NB4 (cell line): ENCODE data around the gene MYO1G.

Source experiments
- DNase-seq: peaks from one replicate; pipeline ENCODE4 v3.0.0; 2010; ENCODE audit warnings: low read depth
- H3K4me3 ChIP-seq: one replicate; pipeline ENCODE4 v1.5.1; 2011; ENCODE audit warnings: mild to moderate bottlenecking, low read depth, low read length, moderate library complexity
- MYC ChIP-seq: IDR thresholded peaks from 2 replicates; pipeline ENCODE4 v1.6.1; 2011; ENCODE audit warnings: low read depth, low read length
- POLR2A ChIP-seq: IDR thresholded peaks from 2 replicates; pipeline ENCODE4 v1.6.1; 2011; ENCODE audit warnings: mild to moderate bottlenecking; ENCODE audit not compliant: insufficient read length; ENCODE audit errors: extremely low read depth
- TF ChIP-seq, protein P1 (sequence below): IDR thresholded peaks from one replicate; pipeline ENCODE4 v1.5.1; 2012; ENCODE audit warnings: low read depth, low read length
- TF ChIP-seq, protein P2 (sequence below): IDR thresholded peaks from 2 replicates; pipeline ENCODE4 v1.6.1; 2011; ENCODE audit warnings: low read depth, low read length

Gene MYO1G

DNA sequence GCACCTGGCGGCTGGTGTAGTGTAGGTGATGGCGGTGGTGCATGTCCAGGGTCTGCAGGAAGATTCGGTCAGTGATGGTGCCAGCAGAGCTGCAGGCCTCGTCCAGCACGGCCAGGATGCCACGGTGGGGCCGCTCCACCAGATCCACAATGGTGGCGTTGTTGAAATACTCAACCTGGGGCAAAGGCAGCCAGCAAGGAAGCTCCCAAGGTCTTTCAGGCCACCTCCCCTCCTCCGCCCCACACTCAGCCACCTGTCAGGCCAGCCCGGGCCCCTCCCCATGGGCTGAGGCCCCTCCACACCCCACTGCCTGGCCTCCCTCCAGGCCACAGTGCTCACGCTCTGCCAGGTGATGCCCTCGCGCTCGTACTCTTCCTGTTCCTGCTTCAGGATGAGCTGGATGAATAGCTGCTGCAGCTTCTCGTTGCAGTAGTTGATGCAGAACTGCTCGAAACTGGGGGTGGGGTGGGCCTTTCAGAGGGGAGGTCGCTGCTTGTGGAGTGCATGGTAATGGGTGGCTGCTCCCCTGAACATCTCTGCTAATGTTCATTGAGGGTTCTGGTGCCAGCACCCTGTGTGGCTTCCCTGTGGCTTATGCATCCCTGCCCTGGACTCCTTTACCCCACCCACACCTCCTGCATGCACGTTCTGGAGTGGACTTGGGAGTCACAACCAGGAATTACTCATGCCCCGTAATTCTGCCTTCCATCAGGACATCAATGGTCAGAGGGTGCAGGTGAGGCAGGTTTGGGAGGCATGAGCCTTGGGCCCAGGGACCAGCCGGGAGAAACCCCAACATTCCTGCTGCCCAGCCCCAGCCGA is 8.9 kb downstream of the MYO1G start:
- no peak overlapping the region for H3K4me3 ChIP-seq
- TF ChIP-seq, protein P1, sequence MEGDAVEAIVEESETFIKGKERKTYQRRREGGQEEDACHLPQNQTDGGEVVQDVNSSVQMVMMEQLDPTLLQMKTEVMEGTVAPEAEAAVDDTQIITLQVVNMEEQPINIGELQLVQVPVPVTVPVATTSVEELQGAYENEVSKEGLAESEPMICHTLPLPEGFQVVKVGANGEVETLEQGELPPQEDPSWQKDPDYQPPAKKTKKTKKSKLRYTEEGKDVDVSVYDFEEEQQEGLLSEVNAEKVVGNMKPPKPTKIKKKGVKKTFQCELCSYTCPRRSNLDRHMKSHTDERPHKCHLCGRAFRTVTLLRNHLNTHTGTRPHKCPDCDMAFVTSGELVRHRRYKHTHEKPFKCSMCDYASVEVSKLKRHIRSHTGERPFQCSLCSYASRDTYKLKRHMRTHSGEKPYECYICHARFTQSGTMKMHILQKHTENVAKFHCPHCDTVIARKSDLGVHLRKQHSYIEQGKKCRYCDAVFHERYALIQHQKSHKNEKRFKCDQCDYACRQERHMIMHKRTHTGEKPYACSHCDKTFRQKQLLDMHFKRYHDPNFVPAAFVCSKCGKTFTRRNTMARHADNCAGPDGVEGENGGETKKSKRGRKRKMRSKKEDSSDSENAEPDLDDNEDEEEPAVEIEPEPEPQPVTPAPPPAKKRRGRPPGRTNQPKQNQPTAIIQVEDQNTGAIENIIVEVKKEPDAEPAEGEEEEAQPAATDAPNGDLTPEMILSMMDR, result no peak
- peak; percentile 33 for TF ChIP-seq POLR2A
- peak; percentile 25 for DNase-seq

DNA sequence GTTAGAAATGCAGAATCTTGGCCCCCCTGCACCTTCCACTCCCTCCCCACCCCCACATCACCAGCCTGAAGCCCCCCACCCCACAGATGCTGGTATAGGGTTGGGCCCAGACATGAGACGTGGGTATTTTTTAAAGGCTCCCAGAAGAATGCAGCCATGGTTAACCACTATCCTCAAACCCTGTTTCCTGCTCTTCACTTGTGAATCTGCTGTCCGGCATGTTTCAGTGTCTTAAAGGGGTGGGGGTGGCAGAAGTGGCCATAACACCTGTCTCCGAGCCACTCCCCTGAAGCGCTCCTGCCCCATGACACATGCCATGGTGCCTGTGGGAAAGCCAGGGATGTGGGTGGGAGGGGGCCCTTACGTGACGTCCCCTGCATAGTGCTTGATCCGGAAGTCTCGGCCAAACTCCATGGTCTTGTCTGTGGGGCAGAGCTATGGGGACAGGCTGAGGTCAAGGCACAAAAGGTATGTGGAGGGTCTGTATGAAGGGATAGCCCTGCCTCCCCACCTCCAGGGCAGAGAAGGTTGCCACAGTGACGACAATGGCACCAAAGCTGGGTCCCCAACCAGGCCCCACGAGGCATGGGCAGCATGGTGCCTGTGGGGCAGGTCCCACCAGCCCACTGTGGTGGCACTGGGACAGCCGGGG is 9.6 kb downstream of the MYO1G start:
- no peak overlapping the region for H3K4me3 ChIP-seq
- TF ChIP-seq, protein P1, result no peak
- TF ChIP-seq MYC (no peak), POLR2A (no peak)
- TF ChIP-seq, protein P2, sequence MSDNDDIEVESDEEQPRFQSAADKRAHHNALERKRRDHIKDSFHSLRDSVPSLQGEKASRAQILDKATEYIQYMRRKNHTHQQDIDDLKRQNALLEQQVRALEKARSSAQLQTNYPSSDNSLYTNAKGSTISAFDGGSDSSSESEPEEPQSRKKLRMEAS, result no peak
- DNase-seq, result no peak

DNA sequence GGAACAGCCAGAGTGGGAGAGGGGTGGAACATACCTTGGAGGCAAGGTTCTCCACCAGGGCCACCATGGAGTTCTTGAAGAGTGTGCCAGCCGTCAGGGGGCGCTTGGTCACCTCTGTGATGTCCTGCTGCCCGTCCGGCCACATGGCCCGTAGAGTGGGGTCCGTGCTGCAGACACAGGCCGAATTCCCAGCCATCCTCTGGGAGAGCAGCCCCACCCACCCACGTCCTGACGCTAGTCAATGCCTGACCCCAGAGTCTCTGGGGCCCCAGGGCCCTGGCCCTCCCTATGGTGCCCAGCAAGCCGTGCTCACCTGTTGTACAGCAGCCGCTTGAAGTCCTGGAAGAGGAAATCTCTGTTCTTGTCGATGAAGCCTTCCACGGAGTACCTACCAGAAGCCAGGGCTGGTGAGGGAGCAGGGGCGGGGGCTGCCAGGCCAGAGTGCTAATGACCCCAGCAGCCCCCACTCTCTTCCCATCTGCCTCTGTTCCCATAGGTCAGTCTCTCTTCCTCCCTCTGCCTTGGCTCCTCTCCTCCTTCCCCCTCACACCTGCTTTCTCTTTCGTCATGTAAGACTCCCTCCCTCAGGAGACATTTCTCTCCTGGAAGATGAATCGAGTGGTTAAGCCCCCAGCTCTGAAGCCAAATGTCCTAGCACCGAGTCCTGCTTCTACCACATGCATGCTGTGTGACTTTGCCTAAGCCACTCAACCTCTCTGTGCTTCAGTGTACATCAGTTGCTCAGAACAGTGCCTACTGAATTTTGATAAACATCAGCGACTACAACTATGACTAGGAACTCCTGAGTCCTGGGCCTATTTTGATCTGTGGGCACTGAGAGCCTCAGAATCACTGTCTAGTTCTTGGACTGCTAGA is 11.0 kb downstream of the MYO1G start:
- TF ChIP-seq POLR2A, result peak; percentile 2
- TF ChIP-seq, protein P1, result peak; percentile 14
- TF ChIP-seq MYC, result no peak; the same call in 1 of the 2 replicates
- TF ChIP-seq, protein P2, result 0 out of 2 replicates have a peak, but pooled peaks have one; percentile 11
- H3K4me3 ChIP-seq, result no peak overlapping the region
- DNase-seq, result peak; percentile 41

DNA sequence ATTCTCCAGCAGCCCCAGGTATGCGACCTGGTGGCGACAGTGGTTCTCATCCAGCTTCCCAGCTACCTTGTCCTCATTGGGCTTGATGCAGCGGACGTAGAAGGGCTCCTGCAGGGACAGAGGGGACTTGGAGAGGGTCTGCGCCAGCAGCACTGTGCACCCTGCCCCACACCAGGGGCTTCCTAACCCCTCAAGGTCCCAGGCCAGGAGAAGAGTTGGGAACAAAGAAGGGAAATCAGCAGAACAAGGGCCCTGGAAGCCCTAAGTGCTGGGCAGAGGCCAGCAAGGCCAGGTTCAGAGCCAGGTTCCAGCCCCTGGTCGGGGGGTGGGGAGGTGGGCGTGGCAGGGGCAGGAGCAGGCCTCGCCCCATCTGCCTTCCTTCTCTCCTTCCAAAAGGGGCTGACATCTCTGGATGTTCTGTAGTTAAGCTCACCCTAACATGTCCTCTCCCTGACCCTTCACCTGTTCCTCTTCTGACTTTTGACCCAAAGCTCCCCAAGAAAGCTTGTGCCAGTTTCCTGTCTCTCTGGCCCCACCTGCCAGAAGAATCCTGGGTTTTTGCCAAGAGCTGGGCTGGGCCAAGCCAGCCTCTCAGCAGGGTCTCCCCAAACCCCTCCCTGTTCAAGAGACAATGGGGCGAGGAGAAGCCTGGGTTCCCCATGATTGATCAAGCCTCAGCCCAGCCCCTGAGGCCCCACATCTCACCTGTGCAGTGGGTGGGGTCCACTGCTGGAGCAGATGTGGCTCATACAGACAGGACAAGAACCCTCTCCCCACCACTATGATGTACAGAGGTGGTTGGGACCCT is 11.9 kb downstream of the MYO1G start:
- TF ChIP-seq POLR2A, result peak; percentile 18
- TF ChIP-seq, protein P2, result no peak
- DNase-seq, result peak; percentile 22

DNA sequence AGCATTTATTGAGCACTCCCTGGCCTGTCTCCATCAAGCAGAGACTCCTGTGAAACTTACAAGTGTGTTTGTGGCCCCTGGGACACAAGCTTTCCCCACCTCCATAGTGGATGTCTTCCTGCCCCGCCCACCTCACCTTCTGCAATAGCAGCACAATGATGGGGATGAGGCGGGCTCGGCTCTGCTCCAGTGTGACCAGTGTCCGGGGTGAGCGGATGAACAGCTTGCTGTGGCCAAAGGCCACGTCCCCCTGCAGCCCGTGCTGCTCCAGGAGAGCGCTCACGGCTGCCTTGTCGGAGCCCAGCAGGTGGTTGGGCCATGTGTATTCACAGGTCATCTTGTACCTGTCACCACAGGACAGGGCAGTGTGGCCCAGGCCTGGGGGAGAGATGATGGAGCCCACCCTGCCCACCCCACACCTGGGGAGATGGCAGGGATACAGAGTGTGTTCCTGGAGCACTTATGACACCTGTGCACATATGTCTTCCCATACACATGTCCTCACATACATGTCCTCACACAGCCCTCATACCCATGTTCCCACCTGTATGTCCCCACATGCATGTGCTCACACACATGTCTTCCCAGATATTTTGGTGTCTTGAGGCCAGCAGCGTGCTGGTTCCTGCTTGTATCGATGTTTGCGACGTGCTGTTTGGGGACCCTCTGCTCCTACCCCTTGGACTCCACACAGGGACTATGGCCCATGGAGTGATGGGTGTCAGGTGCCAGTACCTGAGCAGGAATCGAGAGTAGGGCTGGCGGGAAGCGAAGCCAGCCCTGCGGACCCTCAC is 12.7 kb downstream of the MYO1G start:
- DNase-seq, result peak; percentile 24
- H3K4me3 ChIP-seq, result no peak overlapping the region
- TF ChIP-seq MYC (no peak), POLR2A (peak; percentile 7)
- TF ChIP-seq, protein P2, result no peak; the same call in 1 of the 2 replicates
- TF ChIP-seq, protein P1, result no peak

More for the DNA sequence above, 11.9 kb downstream of the MYO1G start:
- H3K4me3 ChIP-seq, result no peak overlapping the region
